GM19239 (cell line): Measurements from ENCODE around the gene ZMAT5.

Source experiments
- DNase-seq: peaks from one replicate; pipeline ENCODE4 v3.0.0; 2011; ENCODE audit warnings: low spot score; ENCODE audit not compliant: insufficient read length
- FAIRE-seq: peaks from 2 replicates; lab custom pipeline; 2011; peaks lifted over from hg19 to GRCh38; lab: Jason Lieb, UNC

The ZMAT5 gene

DNA sequence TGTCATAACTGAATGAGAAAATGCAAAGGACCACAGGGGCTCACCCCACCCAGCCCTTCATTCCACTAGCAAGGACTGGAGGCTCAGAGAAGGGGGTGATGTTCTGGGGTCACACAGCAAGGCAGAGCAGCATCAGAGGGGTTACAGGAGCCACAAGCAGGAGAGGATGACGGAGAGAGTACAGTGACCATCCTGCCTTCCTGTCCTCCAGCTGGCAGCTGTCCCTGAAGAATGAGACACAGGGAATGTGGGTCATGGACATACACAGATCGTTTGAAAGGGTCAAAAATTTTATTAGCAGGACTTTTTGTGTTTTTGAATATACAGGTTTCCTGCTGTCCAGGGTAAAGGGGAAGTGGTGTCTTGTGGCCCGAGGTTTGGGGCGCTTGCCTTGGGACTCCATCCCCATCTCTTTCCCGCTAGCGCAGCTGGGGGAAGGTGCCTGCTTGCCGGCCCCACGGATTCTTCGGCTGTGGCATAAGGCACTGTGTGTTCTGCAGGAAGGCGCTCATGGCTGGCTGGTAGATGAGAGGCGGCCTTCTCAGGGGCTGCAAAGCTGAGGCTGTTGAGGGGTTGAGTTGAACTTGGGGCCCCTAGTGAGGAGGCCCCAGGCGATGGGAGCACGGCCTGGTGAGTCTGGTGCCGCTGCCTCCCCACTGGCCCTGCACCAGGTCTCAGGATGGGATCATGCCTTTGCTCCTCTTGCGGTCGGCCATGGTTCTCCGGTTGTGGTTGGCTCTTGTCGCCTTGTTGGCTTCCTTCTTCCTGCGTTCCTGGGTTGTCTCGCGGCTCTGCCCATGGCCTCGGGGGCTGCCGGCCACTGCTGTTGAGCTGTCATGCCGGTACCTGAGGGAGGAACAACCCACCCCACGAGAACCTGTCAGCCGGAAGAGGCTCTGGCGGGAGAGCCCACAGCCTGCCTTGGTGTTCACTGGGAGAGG lies 21.8 kb upstream of the ZMAT5 start:
- no peak for DNase-seq
- no peak for FAIRE-seq

- FAIRE-seq (no peak), DNase-seq (no peak)
These were observed 20.7 kb upstream of the ZMAT5 start for GRCh38 chr22:29787371-29787980.

DNA sequence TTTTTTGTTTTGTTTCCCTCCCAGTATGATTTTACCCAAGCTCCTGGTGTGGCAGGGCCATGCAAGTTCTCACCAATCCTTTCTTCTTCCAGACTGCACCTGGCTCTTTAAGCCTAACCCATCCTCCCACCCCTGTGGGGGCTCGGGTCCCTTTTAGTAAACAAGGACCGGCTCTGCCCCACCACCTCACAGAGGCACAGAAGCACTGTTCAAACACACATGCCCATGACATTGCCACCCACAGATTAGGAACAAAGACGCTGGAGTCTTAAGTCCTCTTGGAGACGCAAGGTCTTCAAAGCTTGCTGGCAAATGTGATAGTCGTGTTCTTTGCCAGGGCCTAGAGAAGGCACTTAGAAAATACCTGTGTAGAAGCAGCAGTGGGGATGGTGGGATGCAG lies 19.2 kb upstream of the ZMAT5 start:
- no peak for FAIRE-seq

GRCh38 chr22:29784451-29785361 lies 17.9 kb upstream of the ZMAT5 start:
- DNase-seq (no peak), FAIRE-seq (no peak)

More for the DNA sequence above, 19.2 kb upstream of the ZMAT5 start:
- no peak for DNase-seq

DNA sequence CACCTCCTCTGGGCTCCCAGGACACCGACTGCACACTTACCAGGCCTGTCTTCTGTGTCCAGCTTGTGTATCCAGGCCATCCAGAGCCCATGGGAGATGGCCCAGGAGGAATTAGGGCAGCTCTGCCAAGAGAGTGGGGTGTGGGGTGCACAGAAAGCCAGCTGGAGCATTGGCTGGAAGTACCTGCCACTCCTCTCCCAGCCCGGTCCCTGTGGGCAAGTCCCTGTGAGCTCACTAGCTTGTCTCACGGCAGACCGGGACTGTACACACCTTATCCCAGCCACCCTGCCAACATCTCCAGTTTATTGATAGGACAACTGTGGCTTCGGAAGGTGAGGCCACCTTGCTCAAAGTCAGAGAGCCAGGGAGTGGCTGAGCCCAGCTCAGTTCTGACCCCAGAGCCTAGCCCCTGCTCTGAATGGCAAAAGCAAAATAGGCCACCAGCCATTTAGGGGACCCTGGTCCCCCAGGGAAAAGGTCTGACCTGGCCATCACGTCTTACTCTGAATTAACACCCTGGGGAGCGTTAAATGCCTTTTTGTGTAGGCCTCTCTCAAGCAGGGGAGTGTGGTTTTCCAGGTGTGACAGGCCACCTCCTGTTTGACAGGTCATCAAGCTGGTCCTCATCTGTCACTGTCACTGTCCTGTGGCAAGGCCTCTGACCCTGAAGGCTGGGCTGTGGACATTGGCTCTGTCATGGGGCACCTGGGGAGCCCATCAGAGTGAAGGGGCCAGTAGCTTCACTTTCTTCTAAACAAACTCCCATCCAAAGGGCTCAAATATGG lies 15.4 kb upstream of the ZMAT5 start:
- DNase-seq = no peak

DNA sequence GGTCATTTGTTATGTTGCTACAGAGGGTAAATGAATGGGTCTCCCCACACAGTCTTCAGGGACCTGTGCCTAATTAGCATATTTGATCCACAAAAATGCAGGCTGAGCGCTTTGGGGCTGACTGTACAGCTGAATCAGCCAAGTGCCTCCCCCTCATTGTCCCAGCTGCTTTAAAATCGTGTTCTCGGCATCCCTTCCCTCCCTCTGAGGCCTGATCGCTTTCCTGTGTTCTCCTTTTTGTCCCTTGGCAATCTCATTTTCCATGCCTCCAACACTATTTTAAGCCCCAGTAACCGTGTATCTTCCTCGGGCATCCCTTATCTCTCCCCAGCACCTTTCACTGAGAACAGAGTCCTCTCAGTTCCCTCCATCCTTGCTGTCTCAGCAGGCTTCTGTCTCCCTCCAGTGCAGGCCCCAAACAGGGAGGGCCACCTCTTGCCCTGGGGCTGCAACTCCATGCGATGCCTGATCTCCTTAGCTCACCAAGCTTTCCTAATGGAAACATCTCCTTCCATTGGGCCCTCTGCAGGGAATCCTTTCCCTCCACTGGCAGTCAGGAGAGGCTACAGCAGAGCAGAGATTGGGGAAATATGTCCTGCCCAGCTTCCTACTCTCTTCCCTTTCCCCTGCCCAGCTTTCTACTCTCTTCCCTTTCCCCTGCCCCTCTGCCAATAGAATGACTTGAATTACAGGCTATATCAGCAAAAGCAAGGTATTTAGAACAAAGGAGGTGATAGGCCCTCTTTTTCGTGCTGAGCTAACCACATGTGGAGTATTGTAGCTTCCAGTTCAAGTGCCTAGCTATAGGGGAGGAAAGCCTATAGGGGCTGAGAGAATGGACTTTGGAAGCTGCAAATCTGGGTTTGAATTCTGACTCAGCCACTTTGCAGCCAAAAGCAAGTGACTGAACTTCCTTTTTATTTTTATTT lies 14.2 kb upstream of the ZMAT5 start:
- FAIRE-seq = no peak
- no peak for DNase-seq

More for the DNA sequence above, 15.4 kb upstream of the ZMAT5 start:
- no peak for FAIRE-seq

GRCh38 chr22:29780220-29780619 lies 13.4 kb upstream of the ZMAT5 start:
- no peak for FAIRE-seq
- no peak for DNase-seq

GRCh38 chr22:29773233-29773632 lies 6.4 kb upstream of the ZMAT5 start:
- FAIRE-seq = no peak
- DNase-seq = no peak

DNA sequence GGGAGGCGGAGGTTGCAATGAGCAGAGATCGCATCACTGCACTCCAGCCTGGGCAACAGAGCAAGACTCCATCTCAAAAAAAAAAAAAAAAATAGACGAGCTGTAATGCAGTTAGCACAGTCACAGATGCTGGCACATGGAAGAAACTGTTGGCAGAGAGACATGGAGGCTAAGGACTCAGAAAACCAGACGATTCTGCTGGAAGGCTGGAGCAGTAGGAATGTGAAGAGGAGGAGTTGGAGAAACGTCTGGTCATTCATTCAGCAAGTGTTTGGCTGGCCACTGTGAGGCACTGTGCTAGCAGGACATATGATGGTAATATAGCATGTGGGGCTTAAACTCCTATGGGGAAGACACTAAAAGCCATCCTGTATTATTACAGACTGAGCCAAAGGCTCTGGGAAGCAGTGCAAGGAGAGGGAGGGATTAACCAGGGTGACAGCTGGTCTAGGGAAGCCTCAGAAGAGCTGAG lies 5.4 kb upstream of the ZMAT5 start:
- no peak for DNase-seq
- no peak for FAIRE-seq

GRCh38 chr22:29769723-29770321 lies 3.0 kb upstream of the ZMAT5 start:
- FAIRE-seq = no peak
- DNase-seq = no peak

DNA sequence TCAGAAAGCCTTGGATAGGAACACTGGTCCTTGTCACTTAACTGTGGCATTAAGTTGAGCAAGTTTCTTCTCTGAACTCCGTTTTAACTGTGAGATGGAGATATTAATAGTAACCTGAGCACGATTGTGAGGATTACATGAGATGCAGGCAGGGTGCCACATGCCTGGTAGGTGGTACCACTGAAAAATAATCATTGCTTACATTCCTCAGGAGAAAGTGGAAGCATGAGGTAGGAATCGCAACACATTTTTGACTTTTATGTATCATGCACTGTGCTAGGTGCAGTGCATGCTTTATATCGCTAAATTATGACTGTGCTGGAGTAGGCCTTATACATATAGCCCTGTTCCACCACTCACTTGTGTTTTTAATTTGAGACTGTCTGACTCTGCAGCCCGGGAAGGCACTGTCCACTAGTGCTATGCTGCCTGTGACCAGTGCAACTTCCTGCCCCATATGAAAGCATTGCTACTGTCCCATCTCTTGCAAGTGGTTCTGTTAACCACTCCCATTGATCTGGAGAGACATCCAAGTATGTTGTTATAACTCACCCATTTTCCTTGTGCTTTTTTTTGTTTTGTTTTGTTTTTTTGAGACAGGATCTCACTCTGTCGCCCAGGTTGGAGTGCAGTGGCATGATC lies 1.4 kb upstream of the ZMAT5 start:
- DNase-seq (no peak), FAIRE-seq (no peak)

DNA sequence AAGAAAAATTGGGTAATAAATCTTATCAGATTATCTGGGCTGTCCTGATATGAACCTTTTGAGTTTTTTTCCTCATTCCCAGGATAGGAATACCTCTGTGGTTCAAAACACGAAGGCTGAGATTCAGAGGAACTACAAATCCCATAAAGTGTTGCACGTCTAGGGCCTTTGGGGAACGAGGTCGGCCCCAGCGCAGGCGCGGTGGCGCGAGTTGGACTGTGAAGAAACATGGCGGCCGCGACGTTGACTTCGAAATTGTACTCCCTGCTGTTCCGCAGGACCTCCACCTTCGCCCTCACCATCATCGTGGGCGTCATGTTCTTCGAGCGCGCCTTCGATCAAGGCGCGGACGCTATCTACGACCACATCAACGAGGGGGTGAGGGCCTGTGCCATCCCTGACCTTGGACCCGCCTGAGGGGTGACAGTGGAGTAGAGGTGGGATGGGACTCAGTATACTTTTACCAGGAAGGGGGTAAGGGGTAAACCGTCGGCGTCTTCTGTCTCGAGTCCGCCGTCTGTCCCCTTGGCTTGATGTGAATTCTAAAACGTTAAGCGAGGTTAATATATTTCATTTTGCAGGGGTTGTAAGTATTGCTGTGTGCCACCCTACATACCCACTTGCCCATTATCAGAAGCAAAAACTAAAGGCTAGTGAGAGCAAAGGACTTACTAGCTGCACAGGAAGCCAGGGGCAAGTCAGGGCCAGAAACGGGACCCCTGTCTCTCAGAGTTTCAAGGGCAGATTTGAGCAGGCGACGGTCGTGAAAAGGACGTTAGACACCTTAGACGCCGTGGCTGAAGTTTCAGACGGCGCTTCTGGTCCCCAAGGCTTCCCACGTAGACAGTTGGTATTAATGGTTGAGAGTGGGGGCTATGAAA lies 604 bp upstream of the ZMAT5 start, which contains the start of gene UQCR10:
UQCR10 (plus strand) TSS at position 199 of the 881 bp plus-strand sequence; CDS start at position 229, 30 bp downstream.
- no peak for FAIRE-seq
- DNase-seq = peak; percentile 87

DNA sequence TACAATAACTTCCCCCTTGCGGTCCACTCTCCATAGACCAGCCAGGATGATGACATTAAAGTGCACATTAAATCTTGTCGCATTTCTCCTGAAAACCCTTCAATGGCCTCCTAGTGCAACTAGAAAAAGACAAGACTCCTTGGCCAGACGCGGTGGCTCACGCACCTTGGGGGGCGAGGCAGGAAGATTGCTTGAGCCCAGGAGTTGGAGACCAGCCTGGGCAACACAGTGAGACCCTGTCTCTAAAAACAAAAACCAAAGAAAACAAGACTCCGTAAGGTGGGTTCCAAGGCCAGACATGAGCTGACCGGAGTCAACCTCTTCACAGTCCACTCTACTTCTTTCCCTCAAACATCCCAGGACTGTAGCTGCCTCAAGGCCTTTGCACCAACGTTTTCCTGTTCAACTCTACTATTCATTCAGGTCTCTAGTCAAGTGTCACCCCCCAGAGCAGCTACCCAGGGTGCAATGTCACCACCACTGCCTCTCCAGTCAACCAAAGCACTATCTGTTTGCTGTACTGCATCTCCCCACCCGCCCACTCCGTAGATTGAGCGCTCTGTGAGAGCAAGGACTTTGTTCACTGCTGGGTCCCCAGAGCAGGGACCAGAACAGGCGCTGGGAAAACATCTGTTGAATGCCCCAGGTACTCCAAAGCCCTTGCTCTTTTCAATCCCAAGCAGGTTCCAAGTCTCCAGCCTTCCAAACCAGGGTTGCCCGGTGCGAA lies 739 bp downstream of the ZMAT5 start:
- no peak for FAIRE-seq

GRCh38 chr22:29762263-29762662 lies 4.5 kb downstream of the ZMAT5 start:
- DNase-seq (no peak), FAIRE-seq (no peak)

More for the DNA sequence above, 739 bp downstream of the ZMAT5 start:
- DNase-seq = no peak

GRCh38 chr22:29758959-29759358 lies 7.8 kb downstream of the ZMAT5 start:
- DNase-seq (no peak), FAIRE-seq (no peak)

DNA sequence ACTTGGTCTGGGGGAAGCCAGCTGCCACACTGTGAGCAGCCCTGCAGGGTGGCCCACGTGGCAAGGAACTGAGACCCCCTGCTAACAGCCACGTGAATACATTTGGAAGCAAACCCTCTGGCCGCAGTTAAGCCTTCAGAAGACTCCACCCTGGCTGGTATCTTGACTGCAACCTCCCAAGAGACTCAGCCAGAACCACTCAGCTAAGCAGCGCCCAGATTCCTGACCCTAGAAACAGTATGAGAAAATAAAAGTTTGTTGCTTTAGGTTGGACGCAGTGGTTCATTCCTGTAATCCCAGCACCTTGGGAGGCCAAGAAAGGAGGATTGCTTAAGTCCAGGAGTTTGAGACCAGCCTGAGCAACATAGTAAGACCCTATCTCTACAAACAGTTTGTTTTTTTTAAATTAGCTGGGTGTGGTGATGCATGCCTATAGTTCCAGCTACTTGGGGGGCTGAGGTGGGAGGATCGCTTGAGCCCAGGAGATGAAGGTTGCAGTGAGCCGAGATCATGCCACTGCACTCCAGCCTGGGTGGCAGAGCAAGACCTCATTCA lies 8.7 kb downstream of the ZMAT5 start:
- FAIRE-seq (no peak), DNase-seq (no peak)
